Suppressor macrophage treated with lipopolysaccharide for 1 hour (primary cell): Measurements from ENCODE around the gene HOXC10.
A peak's percentile ranks its signal among the peaks of the same experiment; 100 is the strongest.

Experiments
- DNase-seq, 3 donors: peaks; one replicate each; pipeline ENCODE4 v3.0.0-alpha.2; 2020 to 2022

Gene HOXC10

GRCh38 chr12:53965281-53966084 lies 19.5 kb upstream of the HOXC10 start:
- DNase-seq: no peak

- DNase-seq: no peak
Measured at GRCh38 chr12:53966085-53966384, 18.9 kb upstream of the HOXC10 start.

- DNase-seq: no peak
Measured at GRCh38 chr12:53966385-53967133, 18.4 kb upstream of the HOXC10 start.

- no peak for DNase-seq
Measured at GRCh38 chr12:53967421-53967925, 17.5 kb upstream of the HOXC10 start.

- no peak for DNase-seq
Measured at GRCh38 chr12:53968214-53969127, 16.5 kb upstream of the HOXC10 start.

GRCh38 chr12:53969588-53970259 lies 15.2 kb upstream of the HOXC10 start:
- DNase-seq: no peak

- DNase-seq: no peak
Measured at GRCh38 chr12:53970451-53970850, 14.5 kb upstream of the HOXC10 start.

- DNase-seq: no peak
Measured at GRCh38 chr12:53971129-53971528, 13.8 kb upstream of the HOXC10 start.

- no peak for DNase-seq
Measured at GRCh38 chr12:53971686-53972085, 13.3 kb upstream of the HOXC10 start.

- no peak for DNase-seq
Measured at GRCh38 chr12:53972152-53972702, 12.7 kb upstream of the HOXC10 start.

- DNase-seq: no peak
Measured at GRCh38 chr12:53972722-53973235, 12.2 kb upstream of the HOXC10 start, which contains the start of gene HOXC11. Gene HOXC11, plus strand, starts transcription at chr12:53973126. Its CDS starts 116 bp downstream, at chr12:53973242.

- peak in 1 of 3 donors; percentile 20 for DNase-seq
Measured at GRCh38 chr12:53973236-53974042, 11.5 kb upstream of the HOXC10 start.

- DNase-seq: peak; percentile 40 to 69 (median 41)
Measured at GRCh38 chr12:53974084-53975063, 10.6 kb upstream of the HOXC10 start, which contains the start of gene HOTAIR. Gene HOTAIR, minus strand, starts transcription at chr12:53974954.

- no peak for DNase-seq
Measured at GRCh38 chr12:53975064-53975471, 9.9 kb upstream of the HOXC10 start.

GRCh38 chr12:53975479-53976152 lies 9.3 kb upstream of the HOXC10 start:
- no peak for DNase-seq

GRCh38 chr12:53976172-53976822 lies 8.6 kb upstream of the HOXC10 start:
- DNase-seq: no peak

GRCh38 chr12:53976823-53977595 lies 7.9 kb upstream of the HOXC10 start:
- no peak for DNase-seq
